Kasumi-1 (cell line): ENCODE data around the gene TMTC2.
A peak's percentile ranks its signal among the peaks of the same experiment; 100 is the strongest.
"Not testable (repeated sequence)": the region's sequence is repeated elsewhere in the genome, so short reads cannot be mapped to it uniquely, and the experiment has no call there.

Experiments
- DNase-seq, 2 experiments: peaks; one replicate each; lab custom pipeline; 2025; lab: John Stamatoyannopoulos, UW

The TMTC2 gene

GRCh38 chr12:82789674-82790073 is 103.0 kb downstream of the TMTC2 start:
- no peak for DNase-seq

GRCh38 chr12:82793751-82794281 is 107.1 kb downstream of the TMTC2 start:
- no peak for DNase-seq

- DNase-seq: no peak
These were observed 110.8 kb downstream of the TMTC2 start for GRCh38 chr12:82797480-82797879.

DNA sequence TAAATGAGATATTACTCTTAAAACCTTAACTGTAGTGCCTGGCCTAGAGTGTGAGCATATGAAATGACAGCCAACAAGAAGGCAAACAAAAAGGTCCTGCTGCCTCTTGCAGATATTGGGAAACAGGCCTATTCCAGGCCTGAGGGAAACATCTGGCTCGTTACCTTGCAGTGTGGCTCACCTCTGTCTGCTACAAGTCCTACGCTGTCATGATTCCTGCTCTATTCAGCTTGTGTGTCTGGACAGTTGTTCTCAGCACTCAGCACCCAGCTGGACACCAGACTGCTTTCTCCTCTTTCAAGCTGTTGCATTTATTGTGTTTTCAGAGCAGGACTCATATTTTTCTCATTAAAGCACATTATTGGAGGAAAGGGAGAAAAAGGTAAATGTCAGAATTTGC is 113.5 kb downstream of the TMTC2 start:
- DNase-seq: no peak

DNA sequence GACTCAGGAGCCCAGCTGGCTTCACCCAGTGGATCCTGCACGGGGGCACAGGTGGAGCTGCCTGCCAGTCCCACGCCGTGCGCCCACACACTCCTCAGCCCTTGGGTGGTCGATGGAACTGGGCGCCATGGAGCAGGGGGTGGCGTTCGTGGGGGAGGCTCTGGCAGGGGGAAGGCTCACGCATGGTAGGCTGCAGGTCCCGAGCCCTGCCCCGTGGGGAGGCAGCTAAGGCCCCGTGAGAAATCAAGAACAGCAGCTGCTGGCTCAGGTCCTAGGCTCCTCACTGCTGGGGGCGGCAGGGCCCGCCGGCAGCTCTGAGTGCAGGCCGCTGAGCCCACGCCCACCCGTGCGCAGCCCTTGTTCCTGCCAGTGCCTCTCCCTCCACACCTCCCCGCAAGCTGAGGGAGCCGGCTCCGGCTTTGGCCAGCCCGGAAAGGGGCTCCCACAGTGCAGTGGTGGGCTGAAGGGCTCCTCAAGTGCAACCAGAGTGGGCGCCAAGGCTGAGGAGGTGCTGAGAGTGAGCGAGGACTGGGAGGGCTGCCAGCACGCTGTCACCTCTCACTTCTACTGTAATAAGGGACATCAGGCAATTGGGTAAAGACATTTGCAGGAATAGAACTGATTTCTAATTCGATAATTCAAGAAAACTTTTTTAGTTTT is 115.4 kb downstream of the TMTC2 start:
- no peak for DNase-seq

GRCh38 chr12:82803201-82803600 is 116.5 kb downstream of the TMTC2 start:
- DNase-seq: no peak

- DNase-seq: no peak
These were observed 117.9 kb downstream of the TMTC2 start for GRCh38 chr12:82804601-82805000.

GRCh38 chr12:82805004-82805403 is 118.3 kb downstream of the TMTC2 start:
- not testable (repeated sequence) for DNase-seq

DNA sequence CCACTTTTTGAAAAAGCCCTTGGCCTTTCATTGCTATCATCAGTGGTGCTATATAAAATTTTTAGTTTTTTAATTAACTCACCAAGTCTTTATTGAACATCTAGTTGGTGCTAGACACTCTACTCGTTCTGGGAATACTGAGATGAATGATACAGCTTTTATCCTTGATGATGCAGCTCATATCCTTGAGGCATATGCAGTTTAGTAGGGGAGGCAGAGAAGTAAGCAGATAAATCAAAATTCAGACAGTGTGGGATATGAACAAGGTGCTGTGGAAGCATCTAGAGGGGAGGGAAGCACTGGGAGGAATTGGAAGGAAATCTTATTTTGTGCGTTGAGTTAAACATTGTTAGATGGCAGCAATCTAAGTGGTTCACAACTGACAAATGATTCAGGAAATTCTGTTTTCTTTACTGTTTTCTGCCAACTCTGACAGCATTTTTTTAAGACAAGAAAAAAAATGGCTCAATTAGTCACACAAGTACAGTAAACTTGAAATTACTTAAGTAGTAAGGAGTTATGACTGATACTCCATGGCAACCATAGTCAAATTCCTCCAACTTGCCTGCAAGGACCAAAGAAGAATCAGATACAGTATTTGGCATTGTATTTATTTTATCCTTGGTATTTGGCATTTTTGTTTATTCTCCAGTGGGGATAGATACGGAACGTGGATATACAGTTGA is 119.2 kb downstream of the TMTC2 start:
- no peak for DNase-seq

DNA sequence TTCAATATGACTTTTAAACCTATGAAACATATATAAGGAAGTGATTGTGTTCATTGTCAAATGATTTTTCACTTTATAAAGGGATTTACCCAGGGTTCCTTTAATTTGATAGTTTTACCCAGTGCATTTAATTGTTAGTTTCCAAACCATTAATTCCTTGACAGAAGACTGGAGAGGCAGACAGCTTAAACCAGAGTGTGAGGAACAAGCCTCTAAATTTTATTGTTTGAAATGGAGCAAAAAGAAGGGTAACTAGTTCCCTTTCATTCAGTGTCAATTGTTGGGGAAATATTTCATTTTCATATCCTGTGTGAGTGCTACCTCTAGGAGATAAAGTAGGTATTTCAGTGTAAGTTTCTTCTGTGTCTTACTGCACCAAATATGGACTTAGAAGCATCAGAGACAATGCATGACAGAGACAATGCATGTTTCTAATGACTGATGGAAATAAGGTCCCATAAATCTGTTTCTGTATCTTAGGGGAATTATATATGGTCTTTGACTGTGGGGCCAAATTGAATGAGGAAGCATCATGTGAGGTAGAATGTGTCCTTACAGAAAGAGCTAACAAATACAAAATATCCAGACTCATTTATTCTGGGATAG is 120.5 kb downstream of the TMTC2 start:
- DNase-seq: no peak

GRCh38 chr12:82810568-82810967 is 123.9 kb downstream of the TMTC2 start:
- no peak for DNase-seq

- DNase-seq: no peak
These were observed 130.7 kb downstream of the TMTC2 start for GRCh38 chr12:82817368-82817767.

DNA sequence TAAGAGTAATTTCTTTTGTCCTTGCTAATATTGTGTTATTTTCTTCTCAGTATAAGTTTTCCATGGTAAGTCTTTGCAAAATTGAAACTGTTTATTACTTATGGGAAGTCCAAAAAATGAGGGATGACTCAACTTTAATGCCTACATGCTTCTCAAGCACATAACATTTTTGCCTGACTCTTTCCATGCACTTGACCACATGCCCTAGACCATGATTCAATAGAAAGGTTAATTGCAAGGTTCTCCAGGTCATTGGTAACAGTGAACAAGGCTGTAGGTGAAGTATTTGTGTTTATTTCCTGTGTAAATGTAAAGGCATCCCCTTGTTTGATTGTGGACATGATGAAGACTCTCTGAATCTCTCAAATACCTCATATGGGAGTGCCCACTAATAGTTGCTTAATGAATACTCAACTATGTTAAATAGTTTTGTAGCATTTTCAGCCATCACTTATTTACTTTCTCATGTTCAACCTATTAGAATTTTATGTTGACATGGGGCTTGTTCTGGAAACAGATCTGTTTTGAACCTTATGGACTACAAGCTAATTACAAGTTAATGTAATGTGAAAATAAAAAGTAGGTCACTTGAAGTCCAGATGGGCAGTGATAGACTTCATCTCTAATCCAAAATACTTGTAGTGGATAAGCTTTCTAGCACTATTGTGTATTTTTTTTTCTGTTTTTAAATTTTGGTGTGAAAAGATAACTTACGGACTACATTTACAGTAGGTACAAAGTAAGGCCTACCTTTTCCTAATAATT is 131.7 kb downstream of the TMTC2 start:
- DNase-seq: no peak

- DNase-seq: no peak
These were observed 139.8 kb downstream of the TMTC2 start for GRCh38 chr12:82826505-82826904.

GRCh38 chr12:82832096-82832495 is 145.4 kb downstream of the TMTC2 start:
- peak; percentile 78 to 84 for DNase-seq

DNA sequence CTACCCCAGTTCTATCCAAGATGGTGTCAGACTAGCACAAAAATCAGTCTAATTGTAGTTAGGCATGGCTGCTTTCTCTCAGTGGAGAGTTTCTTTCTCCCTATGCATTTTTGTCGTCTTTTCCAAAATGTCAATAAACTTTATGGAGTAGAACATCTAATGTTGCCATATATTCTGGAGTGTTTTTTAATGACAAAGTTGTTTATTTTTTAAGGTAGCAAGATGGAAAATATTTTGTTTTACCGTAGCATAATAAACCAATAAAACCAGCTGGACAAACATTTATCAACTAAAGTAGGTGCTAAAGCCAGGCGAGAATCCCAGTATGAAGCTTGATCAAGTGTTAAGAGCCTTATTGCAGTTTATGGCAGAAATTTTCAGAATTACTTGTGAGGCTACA is 146.3 kb downstream of the TMTC2 start:
- DNase-seq: no peak

DNA sequence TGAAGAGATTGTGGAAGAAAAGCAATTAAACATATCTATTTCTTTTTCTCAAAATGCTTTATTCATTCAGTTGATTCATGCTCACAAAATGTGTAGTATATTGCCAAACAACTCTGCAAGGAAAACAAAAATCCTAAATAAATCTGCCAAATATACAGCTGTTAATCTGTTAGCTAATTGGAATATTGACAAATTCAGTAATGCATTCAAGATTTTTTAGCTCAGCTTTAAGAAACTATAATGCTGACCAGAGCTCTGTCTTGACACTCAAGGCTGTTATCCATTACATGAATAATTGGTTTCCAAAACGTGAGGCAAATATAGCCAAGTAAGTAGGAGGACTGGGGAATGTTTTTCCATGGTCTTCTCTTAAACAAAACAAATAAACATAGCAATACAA is 146.8 kb downstream of the TMTC2 start:
- DNase-seq: no peak

- no peak for DNase-seq
These were observed 148.5 kb downstream of the TMTC2 start for GRCh38 chr12:82835217-82835616.

- DNase-seq: no peak
These were observed 151.4 kb downstream of the TMTC2 start for GRCh38 chr12:82838131-82838551.

- DNase-seq: no peak
These were observed 152.1 kb downstream of the TMTC2 start for GRCh38 chr12:82838827-82839226.

DNA sequence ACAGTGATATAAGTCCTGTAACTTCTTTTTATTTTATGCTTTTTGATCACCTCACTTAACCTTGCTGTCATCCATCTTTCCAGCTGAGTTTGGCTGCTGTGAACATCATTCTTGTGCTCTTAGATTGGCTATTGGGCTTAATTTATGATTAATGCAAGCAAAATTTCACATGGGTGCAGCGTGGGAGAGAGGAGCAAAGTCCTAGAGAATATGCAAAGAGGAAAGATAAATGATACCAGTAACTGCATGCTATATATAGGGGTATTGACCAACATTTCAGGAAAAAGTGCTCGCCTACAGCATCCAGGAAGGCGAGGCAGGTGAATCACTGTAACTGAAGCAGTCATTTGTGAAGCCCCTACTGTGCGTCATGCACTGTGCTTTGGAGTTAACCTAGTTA is 153.1 kb downstream of the TMTC2 start:
- DNase-seq: no peak

DNA sequence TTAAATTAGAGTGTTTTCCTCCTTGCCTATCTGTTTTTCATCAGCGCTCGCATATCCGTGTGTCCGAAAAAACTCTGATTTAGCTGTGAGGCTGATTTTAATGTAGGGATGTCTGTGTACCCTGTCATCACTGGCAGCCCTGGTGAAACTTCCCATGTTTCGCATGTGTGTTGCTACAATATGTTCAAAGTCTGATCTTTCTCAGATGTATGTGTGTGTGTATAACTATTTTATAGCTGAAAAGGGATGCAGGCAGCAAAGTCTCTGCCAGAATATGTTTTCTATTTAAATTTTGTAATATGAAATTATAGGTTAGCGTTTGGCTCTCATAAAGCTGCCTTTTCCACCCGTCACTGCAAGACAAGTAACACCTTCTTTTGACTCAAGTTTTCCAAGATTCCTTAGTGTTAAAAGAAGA is 154.8 kb downstream of the TMTC2 start:
- no peak for DNase-seq
